ENCODE data around the gene OAF.

Gene OAF

DNA sequence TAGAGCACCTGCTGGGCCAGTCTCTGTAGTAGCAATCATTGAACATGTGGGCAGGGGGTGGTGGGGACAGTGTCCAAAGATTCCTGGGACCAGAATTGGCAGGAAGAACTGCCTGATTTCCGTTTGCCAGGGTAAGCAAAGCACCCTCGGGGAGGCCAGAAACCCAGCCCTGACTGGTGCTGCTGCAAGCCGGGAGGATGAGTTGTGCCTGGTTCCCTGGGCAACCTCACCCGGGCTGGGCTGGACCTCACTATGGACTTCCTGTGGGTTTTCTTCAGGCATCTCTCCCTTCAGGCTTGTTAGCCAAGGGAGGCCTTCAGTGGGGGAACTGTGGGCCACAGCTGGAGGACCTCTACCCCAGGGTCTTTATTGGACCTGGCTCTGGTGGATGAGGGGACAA lies 21.1 kb downstream of the OAF start:
- Mint-ChIP-seq H3K9me3 (no peaks in the 10 kb centered on the region), H3K4me3 (no peak overlapping the region), H3K36me3 (ENCODE audit: low read depth) (no peaks in the 10 kb centered on the region), H3K27ac (no peak overlapping the region), H3K27me3 (peaks cover 16% of the 10 kb centered on the region), H3K4me1 (ENCODE audit: low read depth) (no peaks in the 10 kb centered on the region)

GRCh38 chr11:120233207-120233803 lies 22.5 kb downstream of the OAF start:
- Mint-ChIP-seq H3K27ac (no peak overlapping the region), H3K36me3 (ENCODE audit: low read depth) (no peaks in the 10 kb centered on the region), H3K4me3 (no peak overlapping the region), H3K9me3 (no peaks in the 10 kb centered on the region), H3K4me1 (ENCODE audit: low read depth) (no peaks in the 10 kb centered on the region), H3K27me3 (peaks cover 30% of the 10 kb centered on the region)

DNA sequence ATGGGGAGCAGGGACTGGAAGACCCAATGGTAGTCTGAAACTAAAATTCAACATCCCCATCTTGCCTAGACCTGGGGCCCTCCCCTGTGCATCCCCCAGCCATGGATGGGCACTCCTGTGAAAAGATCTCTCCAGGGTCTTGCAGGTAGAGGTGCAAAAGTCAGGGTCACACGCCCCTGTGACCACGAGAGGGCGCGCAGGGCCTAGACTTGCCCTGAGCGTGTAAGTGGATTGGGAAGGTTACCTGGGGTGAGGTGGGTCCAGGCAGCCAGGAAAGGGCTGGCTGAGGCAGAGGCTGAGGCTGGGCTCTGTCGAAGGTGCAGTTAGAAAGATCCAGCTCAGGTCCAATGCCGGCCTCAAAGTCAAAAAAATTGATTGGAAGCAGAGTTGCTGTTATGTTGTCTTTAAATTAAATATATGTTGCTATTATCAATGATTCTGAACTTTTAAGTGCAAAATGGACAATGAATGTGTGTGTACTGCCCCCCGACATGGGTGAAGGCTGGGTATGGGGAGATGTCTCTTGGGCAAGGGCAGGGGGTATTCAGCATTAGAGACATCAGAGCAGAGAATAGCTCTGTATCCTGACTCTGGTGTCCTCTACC lies 24.3 kb downstream of the OAF start:
- Mint-ChIP-seq H3K4me1 (ENCODE audit: low read depth) (no peaks in the 10 kb centered on the region), H3K36me3 (ENCODE audit: low read depth) (no peaks in the 10 kb centered on the region), H3K27me3 (peaks cover 41% of the 10 kb centered on the region), H3K4me3 (no peak overlapping the region), H3K27ac (no peak overlapping the region), H3K9me3 (no peaks in the 10 kb centered on the region)

- no peak overlapping the region for H3K27ac Mint-ChIP-seq
- H3K36me3 Mint-ChIP-seq (ENCODE audit: low read depth): no peaks in the 10 kb centered on the region
- peaks cover 54% of the 10 kb centered on the region for H3K27me3 Mint-ChIP-seq
- no peaks in the 10 kb centered on the region for H3K9me3 Mint-ChIP-seq
- H3K4me3 Mint-ChIP-seq: no peak overlapping the region
- no peaks in the 10 kb centered on the region for H3K4me1 Mint-ChIP-seq (ENCODE audit: low read depth)
Measured at GRCh38 chr11:120236169-120237107, 25.6 kb downstream of the OAF start.

DNA sequence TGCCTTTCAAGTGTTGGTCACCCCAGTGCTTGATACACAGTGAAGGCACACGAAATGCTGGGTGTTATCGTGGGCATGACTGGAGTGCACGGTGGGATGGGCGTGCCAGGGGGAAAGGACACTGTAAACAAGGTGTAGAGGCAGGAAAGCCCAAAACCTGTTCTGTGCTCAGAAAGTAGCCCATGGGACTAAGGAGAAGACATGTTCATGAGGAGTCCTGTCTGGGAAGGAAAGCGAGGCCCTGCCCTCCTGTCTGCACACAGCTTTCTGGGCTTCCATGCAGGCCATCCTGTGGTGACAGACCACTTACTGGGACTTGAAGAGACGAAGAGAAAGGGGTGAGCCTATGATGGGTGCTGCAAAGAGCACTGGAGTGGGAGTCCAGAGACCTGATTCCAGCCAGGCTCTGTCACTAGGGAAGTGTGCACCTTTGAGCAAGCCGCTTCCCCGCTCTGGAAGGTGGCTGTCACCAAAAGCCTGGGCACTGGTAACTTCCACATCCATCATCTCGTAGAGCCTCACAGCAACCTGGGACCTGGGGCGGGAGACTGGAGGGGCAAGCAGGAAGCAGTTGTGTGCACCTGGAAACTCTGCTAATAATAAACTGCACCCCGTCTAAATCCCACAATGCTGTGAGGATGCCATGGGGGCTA lies 28.3 kb downstream of the OAF start:
- no peaks in the 10 kb centered on the region for H3K9me3 Mint-ChIP-seq
- no peak overlapping the region for H3K27ac Mint-ChIP-seq
- H3K4me1 Mint-ChIP-seq (ENCODE audit: low read depth): no peaks in the 10 kb centered on the region
- no peak overlapping the region for H3K4me3 Mint-ChIP-seq
- H3K36me3 Mint-ChIP-seq (ENCODE audit: low read depth): no peaks in the 10 kb centered on the region
- H3K27me3 Mint-ChIP-seq: peaks cover 75% of the 10 kb centered on the region

- H3K4me1 Mint-ChIP-seq (ENCODE audit: low read depth): peaks cover 6% of the 10 kb centered on the region
- no peaks in the 10 kb centered on the region for H3K36me3 Mint-ChIP-seq (ENCODE audit: low read depth)
- no peak within 1 kb of the TSS for H3K27ac Mint-ChIP-seq
- H3K4me3 Mint-ChIP-seq: no peak within 1 kb of the TSS
- peaks cover 78% of the 10 kb centered on the region for H3K27me3 Mint-ChIP-seq
- H3K9me3 Mint-ChIP-seq: no peaks in the 10 kb centered on the region
Measured at GRCh38 chr11:120239713-120240640, 29.1 kb downstream of the OAF start, which contains the start of gene POU2F3. TSS of gene POU2F3 (plus strand) at chr11:120240140. CDS start at chr11:120240344, 204 bp downstream.

DNA sequence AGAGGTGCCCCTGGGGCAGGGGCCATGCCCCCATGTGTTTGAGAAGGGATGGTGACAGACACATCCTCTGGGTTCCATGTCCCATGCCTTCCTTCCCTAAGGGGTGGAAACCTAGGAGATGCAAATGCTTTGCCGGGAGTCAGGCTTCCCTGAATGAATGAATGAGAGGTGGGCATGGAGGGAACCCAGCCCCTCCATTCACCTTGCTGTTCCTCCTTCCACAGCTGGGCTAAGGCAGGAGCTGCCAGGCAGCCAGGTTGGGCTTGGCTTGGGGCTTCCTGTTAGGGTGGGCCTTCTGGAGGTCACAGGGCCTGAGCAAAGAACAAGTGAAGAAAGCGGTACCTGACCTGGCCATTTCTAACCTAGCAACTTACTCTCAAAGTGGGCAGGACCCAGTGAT lies 30.0 kb downstream of the OAF start:
- peaks cover 80% of the 10 kb centered on the region for H3K27me3 Mint-ChIP-seq
- no peak overlapping the region for H3K4me3 Mint-ChIP-seq
- H3K36me3 Mint-ChIP-seq (ENCODE audit: low read depth): no peaks in the 10 kb centered on the region
- no peak overlapping the region for H3K27ac Mint-ChIP-seq
- H3K4me1 Mint-ChIP-seq (ENCODE audit: low read depth): peaks cover 6% of the 10 kb centered on the region
- H3K9me3 Mint-ChIP-seq: no peaks in the 10 kb centered on the region

GRCh38 chr11:120241277-120241676 lies 30.4 kb downstream of the OAF start:
- Mint-ChIP-seq H3K27ac (no peak overlapping the region), H3K9me3 (no peaks in the 10 kb centered on the region), H3K4me1 (ENCODE audit: low read depth) (peaks cover 6% of the 10 kb centered on the region), H3K4me3 (no peak overlapping the region), H3K36me3 (ENCODE audit: low read depth) (no peaks in the 10 kb centered on the region), H3K27me3 (peaks cover 82% of the 10 kb centered on the region)

DNA sequence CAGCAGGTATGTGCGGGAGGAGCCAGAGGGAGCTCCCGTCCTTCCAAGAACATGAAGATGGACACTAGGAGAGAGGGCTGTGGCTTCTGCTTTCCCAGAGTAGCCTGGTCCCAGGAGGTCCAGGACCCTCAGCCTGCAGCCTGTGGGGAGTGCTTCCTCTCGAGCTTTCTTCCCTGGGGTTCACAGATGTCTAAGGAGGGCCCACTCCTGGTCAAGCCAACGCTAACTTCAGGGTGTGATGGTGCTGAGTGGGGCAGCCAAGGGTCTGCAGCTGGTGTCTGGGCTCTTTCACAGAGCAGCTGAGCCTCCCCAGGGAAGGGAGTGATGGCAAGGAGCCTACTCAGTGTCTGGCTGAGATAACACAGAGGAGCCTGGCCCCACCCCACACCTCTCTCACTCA lies 32.4 kb downstream of the OAF start:
- no peaks in the 10 kb centered on the region for H3K9me3 Mint-ChIP-seq
- H3K36me3 Mint-ChIP-seq (ENCODE audit: low read depth): no peaks in the 10 kb centered on the region
- peaks cover 19% of the 10 kb centered on the region for H3K4me1 Mint-ChIP-seq (ENCODE audit: low read depth)
- H3K27ac Mint-ChIP-seq: no peak overlapping the region
- no peak overlapping the region for H3K4me3 Mint-ChIP-seq
- H3K27me3 Mint-ChIP-seq: peaks cover 84% of the 10 kb centered on the region

- Mint-ChIP-seq H3K9me3 (no peaks in the 10 kb centered on the region), H3K4me1 (ENCODE audit: low read depth) (peaks cover 34% of the 10 kb centered on the region), H3K27me3 (peaks cover 77% of the 10 kb centered on the region), H3K27ac (no peak overlapping the region), H3K4me3 (no peak overlapping the region), H3K36me3 (ENCODE audit: low read depth) (no peaks in the 10 kb centered on the region)
Measured at GRCh38 chr11:120244476-120245365, 33.9 kb downstream of the OAF start.

GRCh38 chr11:120245434-120245833 lies 34.6 kb downstream of the OAF start:
- no peak overlapping the region for H3K4me3 Mint-ChIP-seq
- no peaks in the 10 kb centered on the region for H3K9me3 Mint-ChIP-seq
- H3K27ac Mint-ChIP-seq: no peak overlapping the region
- H3K4me1 Mint-ChIP-seq (ENCODE audit: low read depth): peaks cover 40% of the 10 kb centered on the region
- no peaks in the 10 kb centered on the region for H3K36me3 Mint-ChIP-seq (ENCODE audit: low read depth)
- H3K27me3 Mint-ChIP-seq: peaks cover 81% of the 10 kb centered on the region

GRCh38 chr11:120248551-120249278 lies 37.9 kb downstream of the OAF start:
- no peaks in the 10 kb centered on the region for H3K36me3 Mint-ChIP-seq (ENCODE audit: low read depth)
- no peaks in the 10 kb centered on the region for H3K9me3 Mint-ChIP-seq
- H3K27ac Mint-ChIP-seq: no peak overlapping the region
- H3K4me1 Mint-ChIP-seq (ENCODE audit: low read depth): peaks cover 40% of the 10 kb centered on the region
- peaks cover 72% of the 10 kb centered on the region for H3K27me3 Mint-ChIP-seq
- peak overlapping the region; percentile 39 for H3K4me3 Mint-ChIP-seq
